HG02623 (cell line): ENCODE data around the gene ATP6V1D.
"Not testable (repeated sequence)": the region's sequence is repeated elsewhere in the genome, so short reads cannot be mapped to it uniquely, and the experiment has no call there.

Experiments
- ATAC-seq: cut with Tn5 transposase; IDR thresholded peaks from one replicate; pipeline ENCODE4 v1.9.1; 2021; ENCODE audit warnings: moderate library complexity; ENCODE audit not compliant: unreplicated experiment

The ATP6V1D gene

GRCh38 chr14:67371247-67372148, 11.9 kb upstream of the ATP6V1D start:
- no peak for ATAC-seq

DNA sequence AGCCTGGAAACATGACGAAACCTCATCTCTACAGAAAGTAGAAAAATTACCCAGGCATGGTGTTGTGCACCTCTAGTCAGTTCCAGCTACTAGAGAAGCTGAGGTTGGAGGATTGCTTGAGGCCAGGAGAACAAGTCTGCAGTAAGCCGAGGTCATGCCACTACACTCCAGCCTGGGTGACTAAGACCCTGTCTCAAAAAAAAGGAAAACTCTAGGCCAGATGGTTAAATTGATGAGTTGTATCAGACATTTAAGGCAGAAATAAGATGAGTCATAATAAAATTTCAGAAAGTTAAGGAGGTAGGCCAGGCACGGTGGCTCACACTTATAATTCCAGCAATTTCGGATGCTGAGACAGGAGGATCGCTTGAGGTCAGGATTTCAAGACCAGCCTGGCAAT, 11.2 kb upstream of the ATP6V1D start:
- ATAC-seq = no peak

- no peak for ATAC-seq
Measured at GRCh38 chr14:67365476-67365875, 5.9 kb upstream of the ATP6V1D start.

GRCh38 chr14:67360470-67361206, 1.0 kb upstream of the ATP6V1D start:
- no peak for ATAC-seq

DNA sequence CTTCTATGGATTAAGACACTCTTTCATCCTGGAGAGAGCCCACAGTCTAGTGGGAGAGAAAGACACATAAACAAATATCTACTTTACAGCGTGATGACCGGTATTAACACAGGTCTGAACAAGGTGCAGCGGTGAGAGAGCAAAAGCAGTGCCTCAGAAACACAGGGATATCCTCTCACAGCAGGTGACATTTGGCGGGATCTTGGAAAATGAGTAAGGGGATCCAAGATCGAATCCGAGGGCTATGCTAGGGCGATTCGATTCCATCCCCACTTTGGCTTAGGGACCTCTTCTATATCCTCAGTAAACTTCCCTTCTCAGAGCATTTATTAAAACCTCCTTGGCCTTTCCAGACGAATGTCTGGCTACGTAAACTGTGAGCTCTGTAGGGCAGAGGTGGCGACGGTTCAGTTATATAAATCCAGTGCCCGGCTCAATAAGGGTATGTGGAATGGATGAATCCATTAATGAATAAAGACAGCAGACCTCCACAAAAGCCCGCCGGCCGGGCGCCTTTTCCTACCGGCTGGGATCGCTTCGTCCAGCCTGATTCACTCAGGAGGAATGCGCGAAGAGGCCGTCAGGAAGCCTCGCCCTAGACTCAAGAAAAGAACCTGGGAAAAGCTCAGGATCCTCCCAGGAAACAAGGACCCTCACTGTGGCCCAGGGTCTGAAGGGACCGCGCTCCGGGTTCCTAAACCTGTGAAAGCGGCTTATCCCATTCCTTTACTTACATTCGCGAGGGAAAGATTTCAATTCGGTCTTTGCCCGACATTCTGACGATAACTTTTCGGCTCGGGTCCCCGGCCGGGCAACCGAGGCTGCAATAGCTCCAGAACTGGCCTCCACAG, 455 bp downstream of the ATP6V1D start:
- ATAC-seq = no peak

DNA sequence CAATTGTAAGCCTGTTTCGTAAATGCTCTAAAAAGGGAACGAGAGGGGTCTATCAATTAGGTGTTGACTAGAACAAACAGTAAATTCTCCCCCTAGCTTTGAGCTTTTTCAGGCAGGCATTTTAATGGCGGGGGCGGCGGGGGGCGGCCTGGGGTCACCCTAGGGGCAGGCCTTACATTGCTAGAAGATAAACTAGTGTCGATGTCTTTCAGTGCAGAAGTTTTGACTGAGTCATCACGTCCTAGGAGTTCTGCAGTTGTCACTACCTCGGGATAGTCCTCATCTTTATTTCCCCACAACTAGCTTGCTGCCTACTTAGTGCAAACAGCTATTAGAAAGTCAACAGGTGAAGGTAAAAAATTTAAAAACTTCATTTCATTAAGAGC, 1.6 kb downstream of the ATP6V1D start:
- no peak for ATAC-seq

DNA sequence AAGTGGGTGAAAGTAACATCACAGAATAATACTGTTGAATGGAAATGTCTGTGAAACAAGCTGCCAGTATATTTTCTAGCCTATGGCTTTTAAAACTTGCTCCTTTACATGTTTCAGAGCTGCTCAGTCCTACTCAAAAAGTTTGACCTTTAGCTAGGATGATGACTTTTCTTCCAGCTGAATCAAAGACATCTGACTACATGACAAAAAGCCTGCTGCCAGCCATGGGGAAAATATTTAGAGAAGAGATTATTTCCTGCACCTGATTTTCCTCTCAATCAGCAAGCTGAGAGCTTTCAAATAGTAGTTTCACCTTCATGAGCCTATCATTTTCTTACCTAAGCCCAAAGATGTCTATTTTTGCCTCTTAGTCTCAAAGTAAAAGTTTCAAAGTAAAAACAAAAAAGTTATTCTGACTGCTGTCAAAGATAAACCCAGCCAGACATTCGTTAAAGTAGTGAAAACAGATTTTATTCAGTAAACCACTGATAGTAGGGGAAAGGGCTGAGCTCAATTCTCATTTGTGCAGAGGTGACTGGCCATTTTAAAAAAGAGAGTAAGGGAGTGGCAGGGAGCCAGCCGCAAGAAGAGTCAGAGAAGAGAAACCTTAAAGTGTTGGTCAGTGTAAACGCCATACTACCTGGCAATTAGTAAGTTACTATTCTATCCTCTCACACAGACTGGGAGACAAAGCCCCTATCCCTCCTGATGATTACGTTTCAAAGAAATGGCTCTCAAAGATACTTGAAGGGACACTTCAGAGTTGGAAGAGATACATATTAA, 2.2 kb downstream of the ATP6V1D start:
- ATAC-seq = no peak

DNA sequence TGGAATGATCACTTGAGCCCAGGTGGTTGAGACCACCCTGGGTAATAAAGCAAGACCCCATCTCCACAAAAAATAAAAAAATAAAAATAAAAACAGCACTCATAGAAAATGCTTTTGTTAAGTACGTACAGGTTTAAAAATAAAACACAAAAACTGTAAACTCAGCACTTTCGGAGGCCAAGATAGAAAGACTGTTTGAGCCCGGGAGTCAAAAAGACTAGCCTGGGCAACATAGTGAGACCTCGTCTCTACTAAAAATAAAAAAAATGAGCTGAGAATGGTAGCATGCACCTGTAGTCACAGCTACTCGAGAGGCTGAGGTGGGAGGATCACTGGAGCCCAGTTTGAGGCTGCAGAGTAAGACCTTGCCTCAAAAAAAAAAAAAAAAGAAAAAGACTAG, 7.5 kb downstream of the ATP6V1D start:
- no peak for ATAC-seq

DNA sequence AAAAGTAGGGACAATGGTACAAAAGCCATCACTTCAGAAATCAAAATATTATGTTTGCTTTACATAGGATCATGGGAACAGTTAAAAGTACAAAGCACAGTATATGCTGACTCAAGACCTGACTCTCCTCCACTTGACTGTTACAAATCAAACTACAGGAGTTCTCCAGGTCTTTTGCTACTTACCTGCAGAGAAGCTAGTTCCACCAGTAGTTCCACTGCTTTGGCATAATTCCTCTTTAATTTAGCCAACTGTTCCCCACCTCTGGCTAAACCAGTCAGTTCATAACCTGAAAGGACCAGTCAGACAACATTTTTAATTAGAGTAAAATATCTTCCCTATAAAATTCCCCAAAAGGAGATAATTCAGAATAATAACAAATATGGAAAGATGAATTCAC, 14.0 kb downstream of the ATP6V1D start:
- ATAC-seq = no peak

DNA sequence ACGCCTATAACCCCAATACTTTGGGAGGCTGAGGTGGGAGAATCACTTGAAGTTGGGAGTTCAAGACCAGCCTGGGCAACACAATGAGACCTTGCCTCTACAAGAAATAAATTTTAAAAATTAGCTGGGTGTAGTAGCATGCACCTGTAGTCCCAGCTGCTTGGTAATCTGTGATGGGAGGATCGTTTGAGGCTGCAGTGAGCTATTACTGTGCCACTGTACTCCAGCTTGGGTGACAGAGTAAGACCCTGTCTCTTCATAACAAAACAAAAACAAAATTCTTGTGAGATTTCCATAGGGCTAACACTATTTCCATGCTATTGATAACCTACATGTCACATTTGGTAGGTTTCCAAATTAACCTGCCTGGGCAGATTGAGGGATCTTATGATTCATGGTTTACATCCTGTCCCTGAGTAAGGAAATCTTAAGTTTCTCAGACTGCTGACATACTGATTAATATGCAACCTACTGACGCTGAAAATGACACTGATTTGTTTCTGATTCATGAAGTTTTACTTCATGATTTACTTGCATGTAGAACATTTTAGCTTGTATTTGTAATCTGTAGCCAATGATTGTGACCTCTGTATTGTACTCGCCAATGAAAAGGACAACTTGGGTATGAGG, 15.9 kb downstream of the ATP6V1D start:
- no peak for ATAC-seq

DNA sequence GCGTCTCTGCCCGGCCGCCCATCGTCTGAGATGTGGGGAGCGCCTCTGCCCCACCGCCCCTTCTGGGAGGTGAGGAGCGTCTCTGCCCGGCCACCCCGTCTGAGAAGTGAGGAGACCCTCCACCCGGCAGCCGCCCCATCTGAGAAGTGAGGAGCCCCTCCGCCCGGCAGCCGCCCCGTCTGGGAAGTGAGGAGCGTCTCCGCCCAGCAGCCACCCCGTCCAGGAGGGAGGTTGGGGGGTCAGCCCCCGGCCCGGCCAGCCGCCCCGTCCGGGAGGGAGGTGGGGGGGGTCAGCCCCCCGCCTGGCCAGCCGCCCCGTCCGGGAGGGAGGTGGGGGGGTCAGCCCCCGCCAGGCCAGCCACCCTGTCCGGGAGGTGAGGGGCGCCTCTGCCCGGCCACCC, 18.4 kb downstream of the ATP6V1D start:
- ATAC-seq = not testable (repeated sequence)

DNA sequence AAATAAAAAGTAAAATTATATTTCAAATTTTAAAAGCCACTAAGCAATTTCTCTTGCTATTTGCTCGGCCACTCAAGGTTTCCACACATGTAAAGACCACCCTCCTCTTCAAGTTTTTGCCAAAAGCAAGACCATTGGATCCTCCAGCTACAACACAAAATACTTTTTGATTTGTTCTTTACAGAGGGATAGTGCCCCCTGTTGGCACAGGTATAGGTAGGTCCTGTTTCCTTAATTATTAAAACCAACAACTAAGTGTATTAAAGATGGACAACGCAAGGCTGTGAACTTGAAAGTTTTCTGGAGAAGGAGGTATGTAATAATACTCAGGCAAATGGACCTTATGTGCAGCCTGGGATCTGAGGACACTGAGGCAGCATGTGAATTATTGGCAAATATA, 23.8 kb downstream of the ATP6V1D start:
- no peak for ATAC-seq

DNA sequence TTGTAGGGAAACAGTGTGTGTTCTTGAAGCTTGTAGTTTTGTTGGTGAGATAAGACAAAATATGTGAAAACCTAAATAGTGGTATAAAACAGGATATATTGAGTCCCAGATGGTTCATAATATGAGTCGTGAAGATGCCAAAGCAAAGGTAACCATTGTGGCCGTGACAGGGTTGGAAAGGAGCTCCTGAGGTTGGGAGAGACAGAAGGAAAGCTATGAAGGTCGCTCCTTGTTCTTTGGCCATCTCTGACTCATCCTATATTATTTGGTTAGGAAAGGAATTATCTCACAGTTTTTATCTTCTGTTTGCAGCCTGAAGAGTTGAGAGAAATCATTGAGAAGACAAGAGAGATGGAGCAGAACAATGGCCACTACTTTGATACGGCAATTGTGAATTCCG, 27.1 kb downstream of the ATP6V1D start:
- no peak for ATAC-seq

GRCh38 chr14:67331368-67332125, 28.1 kb downstream of the ATP6V1D start:
- no peak for ATAC-seq

DNA sequence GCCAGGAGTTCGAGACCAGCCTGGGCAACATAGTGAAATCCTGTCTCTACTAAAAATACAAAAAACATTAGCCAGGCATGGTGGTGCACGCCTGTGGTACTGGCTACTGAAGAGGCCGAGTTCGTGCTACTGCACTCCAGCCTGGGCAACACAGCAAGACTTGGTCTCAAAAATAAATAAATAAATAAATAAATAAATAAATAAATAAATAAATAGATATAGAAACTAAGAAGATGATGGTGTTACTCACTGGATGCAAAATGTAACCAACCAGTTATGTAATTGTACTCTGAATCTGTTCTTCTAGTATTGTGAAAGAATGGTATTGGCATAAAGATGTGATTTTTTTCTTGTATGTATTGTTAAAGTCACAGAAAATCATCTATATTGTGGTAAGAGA, 29.9 kb downstream of the ATP6V1D start:
- not testable (repeated sequence) for ATAC-seq

DNA sequence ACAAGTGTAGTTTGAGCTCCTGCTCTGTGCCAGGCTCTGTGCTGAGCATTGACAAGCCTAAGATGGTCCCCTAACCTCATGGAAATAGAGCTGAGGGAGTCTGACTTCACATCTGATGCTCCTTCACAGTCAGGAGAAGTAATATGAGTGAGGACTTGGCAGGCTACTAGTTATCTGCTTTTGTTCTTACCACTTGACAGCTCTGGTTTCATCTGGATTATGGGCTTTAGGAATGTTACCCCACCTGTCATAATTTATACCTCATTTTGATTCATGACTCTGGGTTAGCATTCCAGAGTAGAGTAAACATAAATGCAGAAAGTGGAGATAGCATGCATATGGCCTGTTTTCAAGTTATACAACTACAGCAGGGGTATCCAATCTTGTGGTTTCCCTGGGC, 40.5 kb downstream of the ATP6V1D start:
- ATAC-seq = no peak

DNA sequence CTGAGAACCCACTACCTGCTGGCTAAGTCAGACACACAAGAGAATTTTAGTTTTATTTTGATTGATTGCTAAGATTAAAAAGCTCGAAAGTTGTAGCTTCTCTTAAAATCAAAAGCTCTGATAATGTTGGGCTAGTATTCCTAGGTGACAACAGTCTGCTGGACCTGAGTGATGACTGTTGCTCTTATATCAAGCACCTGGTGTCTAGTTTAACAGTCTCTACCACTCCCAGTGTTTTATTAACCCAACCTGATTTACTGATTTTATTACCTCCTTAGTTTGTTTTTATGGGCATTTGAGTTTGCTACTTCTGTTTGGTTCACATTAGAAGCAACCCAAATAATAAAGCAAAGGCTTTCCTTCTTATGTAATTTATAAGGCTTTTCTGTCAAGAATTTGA, 41.8 kb downstream of the ATP6V1D start:
- no peak for ATAC-seq

- ATAC-seq = no peak
Measured at GRCh38 chr14:67313153-67313552, 46.5 kb downstream of the ATP6V1D start.

GRCh38 chr14:67311868-67312267, 47.7 kb downstream of the ATP6V1D start:
- no peak for ATAC-seq
